ENCODE results near the gene TBL3.

The TBL3 gene

GRCh38 chr16:1929105-1929504, 42.7 kb upstream of the TBL3 start:
- H3K27me3 Mint-ChIP-seq (ENCODE audit: low read depth), result peaks cover 11% of the 10 kb centered on the region
- H3K4me1 Mint-ChIP-seq, result no peaks in the 10 kb centered on the region
- H3K4me3 Mint-ChIP-seq, result peak overlapping the region; percentile 79 to 86 (median 86)
- no peaks in the 10 kb centered on the region for H3K9me3 Mint-ChIP-seq
- H3K36me3 Mint-ChIP-seq (ENCODE audit: low read depth), result no peaks in the 10 kb centered on the region
- TF ChIP-seq CTCF (IDR thresholded peaks at IDR 0.05; ENCODE audit: unreplicated experiment in 3 of 3), result no peak
- peak overlapping the region in 2 of 3 experiments; percentile 85 to 87 for H3K27ac Mint-ChIP-seq

- TF ChIP-seq CTCF (IDR thresholded peaks at IDR 0.05; ENCODE audit: unreplicated experiment in 3 of 3), result peak; percentile 98 to 100 (median 99)
- Mint-ChIP-seq H3K9me3 (no peaks in the 10 kb centered on the region), H3K27ac (no peak overlapping the region), H3K27me3 (ENCODE audit: low read depth) (peaks cover 6% of the 10 kb centered on the region), H3K4me1 (no peaks in the 10 kb centered on the region), H3K36me3 (ENCODE audit: low read depth) (no peaks in the 10 kb centered on the region), H3K4me3 (peak overlapping the region in 1 of 3 experiments; percentile 67)
Measured at GRCh38 chr16:1929578-1930337, 42.1 kb upstream of the TBL3 start.

GRCh38 chr16:1930338-1930720, 41.5 kb upstream of the TBL3 start:
- no peaks in the 10 kb centered on the region for H3K9me3 Mint-ChIP-seq
- no peaks in the 10 kb centered on the region for H3K4me1 Mint-ChIP-seq
- peaks cover 3% of the 10 kb centered on the region for H3K27me3 Mint-ChIP-seq (ENCODE audit: low read depth)
- H3K4me3 Mint-ChIP-seq, result peak overlapping the region; percentile 50 to 63 (median 51)
- no peaks in the 10 kb centered on the region for H3K36me3 Mint-ChIP-seq (ENCODE audit: low read depth)
- TF ChIP-seq CTCF (IDR thresholded peaks at IDR 0.05; ENCODE audit: unreplicated experiment in 3 of 3), result no peak
- H3K27ac Mint-ChIP-seq, result peak overlapping the region in 1 of 3 experiments; percentile 46

GRCh38 chr16:1932050-1933028, 39.5 kb upstream of the TBL3 start:
- Mint-ChIP-seq H3K27me3 (ENCODE audit: low read depth) (no peaks in the 10 kb centered on the region), H3K27ac (no peak overlapping the region), H3K9me3 (no peaks in the 10 kb centered on the region), H3K4me3 (no peak overlapping the region), H3K36me3 (ENCODE audit: low read depth) (peaks cover 6% of the 10 kb centered on the region), H3K4me1 (no peaks in the 10 kb centered on the region)
- TF ChIP-seq CTCF (IDR thresholded peaks at IDR 0.05; ENCODE audit: unreplicated experiment in 3 of 3), result peak in 2 of 3 experiments; percentile 0 to 34

GRCh38 chr16:1933097-1933661, 38.7 kb upstream of the TBL3 start:
- no peaks in the 10 kb centered on the region for H3K4me1 Mint-ChIP-seq
- TF ChIP-seq CTCF (IDR thresholded peaks at IDR 0.05; ENCODE audit: unreplicated experiment in 3 of 3), result no peak
- H3K36me3 Mint-ChIP-seq (ENCODE audit: low read depth), result peaks cover 9% of the 10 kb centered on the region
- no peak overlapping the region for H3K4me3 Mint-ChIP-seq
- H3K27ac Mint-ChIP-seq, result peak overlapping the region in 1 of 3 experiments; percentile 40
- H3K9me3 Mint-ChIP-seq, result no peaks in the 10 kb centered on the region
- no peaks in the 10 kb centered on the region for H3K27me3 Mint-ChIP-seq (ENCODE audit: low read depth)
